Keratinocyte (primary cell): Measurements from ENCODE around the gene CCDC83. TPM values are rescaled to one million over a fixed set of nuclear protein-coding genes. Genes with fewer than 3 reads are reported as not detected.

ENCODE experiments used
- DNase-seq: peaks from one replicate; pipeline ENCODE4 v3.0.0-alpha.2; 2011; ENCODE audit warnings: low read depth, missing footprints, low spot score
- FAIRE-seq: peaks from 2 replicates; lab custom pipeline; 2011; peaks lifted over from hg19 to GRCh38; lab: Jason Lieb, UNC
- H2AFZ ChIP-seq: 2 replicates; pipeline ENCODE4 v1.6.0; 2012; ENCODE audit warnings: low read length, control low read depth, inconsistent platforms; ENCODE audit not compliant: control insufficient read depth
- H3K27ac ChIP-seq: 2 replicates; pipeline ENCODE4 v1.5.1; 2011; ENCODE audit warnings: low read length; ENCODE audit not compliant: control insufficient read depth, insufficient read depth
- H3K27me3 ChIP-seq: 3 replicates; pipeline ENCODE4 v1.6.0; 2011; ENCODE audit warnings: low read length; ENCODE audit not compliant: control insufficient read depth, insufficient read depth; ENCODE audit errors: extremely low read depth
- H3K36me3 ChIP-seq, 2 experiments: 2 replicates in 1 of 2; 3 replicates in 1 of 2; pipeline ENCODE4 v1.5.1; 2011; ENCODE audit warnings: low read length in 2 of 2, mild to moderate bottlenecking in 1 of 2; ENCODE audit not compliant: control insufficient read depth in 2 of 2, insufficient read depth in 2 of 2; ENCODE audit errors: extremely low read depth in 1 of 2
- H3K4me1 ChIP-seq: 3 replicates; pipeline ENCODE4 v1.5.1; 2011; ENCODE audit warnings: low read length; ENCODE audit not compliant: control insufficient read depth, insufficient read depth; ENCODE audit errors: extremely low read depth
- H3K4me2 ChIP-seq: 3 replicates; pipeline ENCODE4 v1.6.0; 2011; ENCODE audit warnings: low read depth, low read length; ENCODE audit not compliant: control insufficient read depth, insufficient read depth; ENCODE audit errors: extremely low read depth
- H3K4me3 ChIP-seq, 3 experiments: fragments of 200-600 bp in 1 of 3; sonication (generic) in 1 of 3; 2 replicates in 2 of 3; 3 replicates in 1 of 3; pipeline ENCODE4 v1.5.1; 2011 to 2016; ENCODE audit warnings: low read length in 3 of 3, mild to moderate bottlenecking in 3 of 3, control low read depth in 2 of 3, inconsistent platforms in 1 of 3, low read depth in 1 of 3, mixed read lengths in 1 of 3, mixed run types in 1 of 3, moderate library complexity in 1 of 3; ENCODE audit not compliant: control insufficient read depth in 2 of 3, insufficient read depth in 2 of 3; ENCODE audit errors: extremely low read depth in 1 of 3
- H3K79me2 ChIP-seq: 2 replicates; pipeline ENCODE4 v1.6.0; 2012; ENCODE audit warnings: low read length; ENCODE audit not compliant: control insufficient read depth, insufficient read depth
- H3K9ac ChIP-seq: 3 replicates; pipeline ENCODE4 v1.6.0; 2011; ENCODE audit warnings: low read length; ENCODE audit not compliant: control insufficient read depth, insufficient read depth; ENCODE audit errors: extremely low read depth
- H3K9me1 ChIP-seq: 3 replicates; pipeline ENCODE4 v1.6.0; 2011; ENCODE audit warnings: low read length; ENCODE audit not compliant: control insufficient read depth, insufficient read depth; ENCODE audit errors: extremely low read depth
- H3K9me3 ChIP-seq: 2 replicates; pipeline ENCODE4 v1.5.1; 2012; ENCODE audit warnings: low read depth, low read length; ENCODE audit not compliant: control insufficient read depth
- H4K20me1 ChIP-seq: 3 replicates; pipeline ENCODE4 v1.6.0; 2011; ENCODE audit warnings: low read length; ENCODE audit not compliant: control insufficient read depth, insufficient read depth; ENCODE audit errors: extremely low read depth
- EZH2 ChIP-seq: IDR thresholded peaks from one replicate; pipeline ENCODE4 v1.6.1; 2012; ENCODE audit warnings: inconsistent platforms, mild to moderate bottlenecking, low read length, moderate library complexity
- dilution Hi-C: fragments of 300-500 bp; cut with MboI; formaldehyde crosslinking; loops from one replicate; pipeline ENCODE4 v1.7.0; 2020; ENCODE audit warnings: low sequenced_read_pairs; ENCODE audit not compliant: extremely low pct_ligation_motif_present
- polyA plus RNA-seq, 5 experiments: library from polyadenylated mRNA; depleted of rRNA in 3 of 5; stranded (reverse) in 3 of 5; stranded (forward) in 1 of 5; unstranded in 1 of 5; fragments of >200 nt; gene quantifications; 1 replicate in 1 of 5; 2 replicates in 3 of 5; 3 replicates in 1 of 5; pipeline versions ENCODE4 v1.2.1 to v1.2.3, GENCODE V29; 2011 to 2012; ENCODE audit warnings: missing spikeins in 2 of 5, low read depth in 1 of 5, low replicate concordance in 1 of 5
- TF ChIP-seq, protein P1 (sequence below), 3 experiments: IDR thresholded peaks in 1 of 3; conservative IDR thresholded peaks in 1 of 3; optimal IDR thresholded peaks in 1 of 3; 2 replicates in 2 of 3; 3 replicates in 1 of 3; pipeline versions ENCODE3 to v1.5.1; 2011; ENCODE audit warnings: low read length in 3 of 3, mild to moderate bottlenecking in 3 of 3, moderate library complexity in 2 of 3, control low read depth in 1 of 3, inconsistent platforms in 1 of 3; ENCODE audit not compliant: insufficient read depth in 2 of 3; ENCODE audit errors: extremely low read depth in 1 of 3

The CCDC83 gene
- polyA plus RNA-seq, 1 donor (not counting 4 experiments of a cell fraction or from before 2014, with no cell fraction given) = not detected

DNA sequence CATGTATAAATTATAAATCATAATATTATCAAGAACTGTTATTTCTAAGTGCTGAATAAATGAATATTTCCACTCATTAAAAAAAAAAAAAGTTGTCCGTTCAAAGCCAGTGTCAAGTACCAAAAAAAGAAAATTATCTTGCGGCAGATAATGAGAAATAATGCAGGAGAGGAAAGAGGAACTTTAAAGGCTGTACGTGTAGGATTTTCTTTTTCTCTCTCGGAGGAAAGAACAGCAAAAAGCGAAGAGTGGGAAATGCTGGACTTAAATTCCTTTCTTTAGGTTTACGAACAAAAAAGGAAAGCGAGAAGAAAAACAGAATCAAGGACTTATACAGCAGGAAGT is 999 bp upstream of the CCDC83 start:
- no peak for DNase-seq

GRCh38 chr11:85854557-85855340 is 434 bp upstream of the CCDC83 start:
- dilution Hi-C loops = no loop called here
- Histone ChIP-seq H3K4me2 (peak overlapping the region; percentile 96), H3K27me3 (no peaks in the 10 kb centered on the region), H3K9me3 (no peaks in the 10 kb centered on the region), H3K4me3 (peak overlapping the region; percentile 33 to 68 (median 49)), H3K4me1 (peaks cover 5% of the 10 kb centered on the region), H4K20me1 (no peaks in the 10 kb centered on the region), H3K9ac (peak overlapping the region; percentile 70), H2AFZ (peak overlapping the region; percentile 99), H3K9me1 (peaks cover 3% of the 10 kb centered on the region), H3K36me3 (no peaks in the 10 kb centered on the region), H3K27ac (peak overlapping the region; percentile 53), H3K79me2 (no peaks in the 10 kb centered on the region)
- DNase-seq = peak; percentile 36
- FAIRE-seq = no peak
- no peak for TF ChIP-seq EZH2
- TF ChIP-seq, protein P1, sequence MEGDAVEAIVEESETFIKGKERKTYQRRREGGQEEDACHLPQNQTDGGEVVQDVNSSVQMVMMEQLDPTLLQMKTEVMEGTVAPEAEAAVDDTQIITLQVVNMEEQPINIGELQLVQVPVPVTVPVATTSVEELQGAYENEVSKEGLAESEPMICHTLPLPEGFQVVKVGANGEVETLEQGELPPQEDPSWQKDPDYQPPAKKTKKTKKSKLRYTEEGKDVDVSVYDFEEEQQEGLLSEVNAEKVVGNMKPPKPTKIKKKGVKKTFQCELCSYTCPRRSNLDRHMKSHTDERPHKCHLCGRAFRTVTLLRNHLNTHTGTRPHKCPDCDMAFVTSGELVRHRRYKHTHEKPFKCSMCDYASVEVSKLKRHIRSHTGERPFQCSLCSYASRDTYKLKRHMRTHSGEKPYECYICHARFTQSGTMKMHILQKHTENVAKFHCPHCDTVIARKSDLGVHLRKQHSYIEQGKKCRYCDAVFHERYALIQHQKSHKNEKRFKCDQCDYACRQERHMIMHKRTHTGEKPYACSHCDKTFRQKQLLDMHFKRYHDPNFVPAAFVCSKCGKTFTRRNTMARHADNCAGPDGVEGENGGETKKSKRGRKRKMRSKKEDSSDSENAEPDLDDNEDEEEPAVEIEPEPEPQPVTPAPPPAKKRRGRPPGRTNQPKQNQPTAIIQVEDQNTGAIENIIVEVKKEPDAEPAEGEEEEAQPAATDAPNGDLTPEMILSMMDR (optimal IDR thresholded peaks at IDR 0.05 in 1 of 3, IDR thresholded peaks at IDR 0.05 in 1 of 3, conservative IDR thresholded peaks at IDR 0.05 in 1 of 3; ENCODE audit: extremely low read depth in 1 of 3, insufficient read depth in 2 of 3, low read length in 3 of 3) = peak in 2 of 3 experiments; percentile 85 to 87

More for the DNA sequence above, 999 bp upstream of the CCDC83 start:
- H3K79me2 ChIP-seq = no peaks in the 10 kb centered on the region
- H3K4me2 ChIP-seq = peak overlapping the region; percentile 96
- H3K36me3 ChIP-seq = no peaks in the 10 kb centered on the region
- FAIRE-seq = no peak
- peak overlapping the region; percentile 70 for H3K9ac ChIP-seq
- H3K9me3 ChIP-seq = no peaks in the 10 kb centered on the region
- no peaks in the 10 kb centered on the region for H3K27me3 ChIP-seq
- peak overlapping the region; percentile 53 for H3K27ac ChIP-seq
- no peaks in the 10 kb centered on the region for H4K20me1 ChIP-seq
- peaks cover 3% of the 10 kb centered on the region for H3K9me1 ChIP-seq
- H3K4me1 ChIP-seq = peaks cover 5% of the 10 kb centered on the region
- H3K4me3 ChIP-seq = peak overlapping the region; percentile 33 to 68 (median 44)
- peak overlapping the region; percentile 99 for H2AFZ ChIP-seq
- dilution Hi-C loops = no loop called here
- TF ChIP-seq, protein P1 (optimal IDR thresholded peaks at IDR 0.05 in 1 of 3, IDR thresholded peaks at IDR 0.05 in 1 of 3, conservative IDR thresholded peaks at IDR 0.05 in 1 of 3; ENCODE audit: extremely low read depth in 1 of 3, insufficient read depth in 2 of 3, low read length in 3 of 3) = no peak
- TF ChIP-seq EZH2 = no peak
